Measurements from ENCODE around the gene SCART1. TPM values are rescaled to one million over a fixed set of nuclear protein-coding genes. Genes with fewer than 3 reads are reported as not detected.
"Not testable (repeated sequence)": the region's sequence is repeated elsewhere in the genome, so short reads cannot be mapped to it uniquely, and the experiment has no call there.

Gene SCART1
- total RNA-seq, result 10 to 100 TPM in 3 of 5 donors, 1 to 10 TPM in 2; 5.9 to 13.0 (median 12.1) TPM
- total RNA-seq (2013), result 9.2 TPM
- total RNA-seq, result 3.7 to 53.5 (median 14.0) reads per million in 29 experiments

DNA sequence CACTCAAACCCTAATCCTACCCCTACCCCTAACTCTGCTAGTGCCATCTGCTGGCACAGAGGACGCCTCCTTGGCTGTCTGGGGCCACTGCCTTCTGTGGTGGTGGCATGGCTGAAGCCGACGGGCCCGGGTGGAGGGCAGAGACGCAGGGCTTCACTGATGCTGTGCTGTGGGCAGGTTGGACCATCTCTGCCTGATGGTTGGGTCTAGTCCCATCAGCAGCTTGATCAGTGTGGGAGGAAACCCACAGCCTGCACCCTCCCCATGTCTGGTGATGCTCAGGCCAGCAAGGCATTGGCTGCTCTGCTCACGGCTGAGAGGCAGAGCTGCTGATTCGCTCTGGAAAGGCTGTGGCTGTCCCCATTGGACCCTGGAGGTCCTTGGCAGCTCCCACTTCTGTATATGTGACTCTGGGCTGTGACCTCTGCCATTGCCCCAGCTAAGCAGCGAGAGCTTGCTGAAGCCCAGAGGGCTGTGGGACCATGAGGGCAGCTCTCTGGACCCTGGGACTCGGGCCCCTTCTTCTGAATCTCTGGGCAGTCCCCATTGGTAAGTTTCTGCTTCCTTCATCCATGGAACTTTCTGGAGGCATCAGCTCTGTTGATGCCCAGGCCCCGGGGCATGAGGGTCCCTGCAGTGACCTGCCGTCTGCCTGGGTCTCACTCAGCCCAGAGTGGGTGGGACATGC lies at the start of gene SCART1:
Gene SCART1 (plus strand): TSS at position 430 of the 688 bp plus-strand sequence. CDS start 53 bp downstream, at position 483.
- peak within 1 kb of the TSS in 1 of 2 donors; percentile 22 for H3K27ac Mint-ChIP-seq
- Histone ChIP-seq H3K27me3 (replicated peaks in 1 of 2; ENCODE audit: control insufficient read depth in 2 of 2, extremely low read depth in 1 of 2, insufficient read depth in 2 of 2, low read length in 1 of 2) (no peaks in the 10 kb centered on the region), H3K36me3 (ENCODE audit: control insufficient read depth in 2 of 2, extremely low read depth in 1 of 2, insufficient read depth in 1 of 2, low read length in 1 of 2) (no peaks in the 10 kb centered on the region), H3K27ac (ENCODE audit: low read length) (no peak within 1 kb of the TSS), H3K4me1 (ENCODE audit: control insufficient read depth in 1 of 2, extremely low read depth in 1 of 2, insufficient read depth in 2 of 2, low read length in 2 of 2) (no peaks in the 10 kb centered on the region), H3K4me3 (ENCODE audit: control insufficient read depth in 1 of 2, extremely low read depth in 1 of 2, low read length in 1 of 2) (peak within 1 kb of the TSS in 1 of 2 donors; percentile 28), H3K9me3 (peaks cover under 1% of the 10 kb centered on the region)
- ChIA-PET CTCF (no interaction called here), POLR2A (no interaction called here)
- H3K27me3 Mint-ChIP-seq, result peaks cover 0 to 5% of the 10 kb centered on the region in 2 donors
- H3K36me3 Mint-ChIP-seq, result peaks cover 7% of the 10 kb centered on the region
- H3K4me1 Mint-ChIP-seq, result peaks cover 0 to 2% (median 0%) of the 10 kb centered on the region in 3 donors
- H3K9me3 Mint-ChIP-seq, result peaks cover 6 to 10% (median 6%) of the 10 kb centered on the region in 3 donors
- ATAC-seq (replicated peaks in 1 of 4) (peak; percentile 17 to 79 (median 43)), DNase-seq (peak in 5 of 35 experiments; percentile 10 to 23 (median 18))
- 82% methylated on average over 9 of the region's 11 CpGs for WGBS (ENCODE audit: insufficient coverage)
- peak within 1 kb of the TSS in 2 of 3 donors; percentile 17 to 31 for H3K4me3 Mint-ChIP-seq

GRCh38 chr10:133405272-133405671 lies 48.5 kb upstream of the SCART1 start:
- H3K4me3 ChIP-seq (ENCODE audit: control insufficient read depth in 1 of 2, extremely low read depth in 1 of 2, low read length in 1 of 2), result no peak overlapping the region
- 59% methylated on average over 2 of the region's 2 CpGs for WGBS (ENCODE audit: insufficient coverage)
- H3K4me1 ChIP-seq (ENCODE audit: control insufficient read depth in 1 of 2, extremely low read depth in 1 of 2, insufficient read depth in 2 of 2, low read length in 2 of 2), result peaks cover 0 to 12% of the 10 kb centered on the region in 2 experiments
- Mint-ChIP-seq H3K36me3 (peaks cover 70% of the 10 kb centered on the region), H3K27me3 (no peaks in the 10 kb centered on the region), H3K4me3 (no peak overlapping the region), H3K9me3 (peaks cover 0 to 7% (median 0%) of the 10 kb centered on the region in 3 donors), H3K27ac (no peak overlapping the region), H3K4me1 (peaks cover 49 to 58% (median 51%) of the 10 kb centered on the region in 3 donors)
- no peaks in the 10 kb centered on the region for H3K9me3 ChIP-seq
- H3K36me3 ChIP-seq (ENCODE audit: control insufficient read depth in 2 of 2, extremely low read depth in 1 of 2, insufficient read depth in 1 of 2, low read length in 1 of 2), result peaks cover 5 to 52% of the 10 kb centered on the region in 2 donors
- no peaks in the 10 kb centered on the region for H3K27me3 ChIP-seq (replicated peaks in 1 of 2; ENCODE audit: control insufficient read depth in 2 of 2, extremely low read depth in 1 of 2, insufficient read depth in 2 of 2, low read length in 1 of 2)
- DNase-seq (no peak), ATAC-seq (replicated peaks in 1 of 4) (no peak)
- POLR2A ChIA-PET, result no interaction called here
- CTCF ChIA-PET, result no interaction called here
- no peak overlapping the region for H3K27ac ChIP-seq (ENCODE audit: low read length)

DNA sequence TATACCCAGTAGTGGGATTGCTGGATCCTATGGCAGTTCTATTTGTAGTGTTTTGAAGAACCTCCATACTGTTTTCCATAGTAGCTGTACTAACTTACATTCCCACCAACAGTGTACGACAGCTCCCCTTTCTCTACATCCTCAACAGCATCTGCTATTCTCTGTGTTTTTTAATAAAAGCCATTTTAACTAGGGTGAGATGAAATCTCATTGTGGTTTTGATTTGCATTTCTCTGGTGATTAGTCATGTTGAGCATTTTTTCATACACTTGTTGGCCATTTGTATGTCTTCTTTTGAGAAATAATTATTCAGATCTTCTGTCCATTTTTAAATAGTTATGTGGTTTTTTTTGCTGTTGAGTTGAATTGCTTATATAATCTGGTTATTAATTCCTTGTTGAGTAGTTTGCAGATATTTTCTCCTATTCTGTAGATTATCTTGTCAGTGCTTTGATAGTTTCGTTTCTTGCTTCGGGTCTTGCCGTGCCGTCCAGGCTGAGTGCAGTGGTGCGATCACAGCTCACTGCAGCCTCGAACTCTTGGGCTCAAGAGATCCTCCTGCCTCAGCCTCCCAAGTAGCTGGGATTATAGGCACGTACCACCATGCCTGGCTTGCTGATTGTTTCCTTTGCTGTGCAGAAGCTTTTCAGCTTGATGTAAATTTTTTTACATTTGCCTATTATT lies 47.8 kb upstream of the SCART1 start:
- Histone ChIP-seq H3K4me3 (ENCODE audit: control insufficient read depth in 1 of 2, extremely low read depth in 1 of 2, low read length in 1 of 2) (no peak overlapping the region), H3K9me3 (no peaks in the 10 kb centered on the region), H3K36me3 (ENCODE audit: control insufficient read depth in 2 of 2, extremely low read depth in 1 of 2, insufficient read depth in 1 of 2, low read length in 1 of 2) (peaks cover 5 to 55% of the 10 kb centered on the region in 2 donors), H3K27me3 (replicated peaks in 1 of 2; ENCODE audit: control insufficient read depth in 2 of 2, extremely low read depth in 1 of 2, insufficient read depth in 2 of 2, low read length in 1 of 2) (no peaks in the 10 kb centered on the region), H3K27ac (ENCODE audit: low read length) (no peak overlapping the region), H3K4me1 (ENCODE audit: control insufficient read depth in 1 of 2, extremely low read depth in 1 of 2, insufficient read depth in 2 of 2, low read length in 2 of 2) (peaks cover 0 to 6% of the 10 kb centered on the region in 2 experiments)
- Mint-ChIP-seq H3K9me3 (peaks cover 3 to 8% (median 4%) of the 10 kb centered on the region in 3 donors), H3K27me3 (no peaks in the 10 kb centered on the region), H3K4me1 (peaks cover 44 to 54% (median 51%) of the 10 kb centered on the region in 3 donors), H3K27ac (peak overlapping the region in 1 of 2 donors; percentile 25), H3K36me3 (peaks cover 74% of the 10 kb centered on the region), H3K4me3 (no peak overlapping the region)
- peak in 1 of 4 experiments; percentile 23 for ATAC-seq (replicated peaks in 1 of 4)
- CTCF ChIA-PET, result interaction anchor here in 1 of 2 donors (0.7 kb wide), 1 partner anchor 72 kb away, joined by 3 read pairs; no protein-coding TSS in a partner anchor
- DNase-seq, result no peak
- 67% methylated on average over 1 of the region's 8 CpGs for WGBS (ENCODE audit: insufficient coverage)
- POLR2A ChIA-PET, result no interaction called here

DNA sequence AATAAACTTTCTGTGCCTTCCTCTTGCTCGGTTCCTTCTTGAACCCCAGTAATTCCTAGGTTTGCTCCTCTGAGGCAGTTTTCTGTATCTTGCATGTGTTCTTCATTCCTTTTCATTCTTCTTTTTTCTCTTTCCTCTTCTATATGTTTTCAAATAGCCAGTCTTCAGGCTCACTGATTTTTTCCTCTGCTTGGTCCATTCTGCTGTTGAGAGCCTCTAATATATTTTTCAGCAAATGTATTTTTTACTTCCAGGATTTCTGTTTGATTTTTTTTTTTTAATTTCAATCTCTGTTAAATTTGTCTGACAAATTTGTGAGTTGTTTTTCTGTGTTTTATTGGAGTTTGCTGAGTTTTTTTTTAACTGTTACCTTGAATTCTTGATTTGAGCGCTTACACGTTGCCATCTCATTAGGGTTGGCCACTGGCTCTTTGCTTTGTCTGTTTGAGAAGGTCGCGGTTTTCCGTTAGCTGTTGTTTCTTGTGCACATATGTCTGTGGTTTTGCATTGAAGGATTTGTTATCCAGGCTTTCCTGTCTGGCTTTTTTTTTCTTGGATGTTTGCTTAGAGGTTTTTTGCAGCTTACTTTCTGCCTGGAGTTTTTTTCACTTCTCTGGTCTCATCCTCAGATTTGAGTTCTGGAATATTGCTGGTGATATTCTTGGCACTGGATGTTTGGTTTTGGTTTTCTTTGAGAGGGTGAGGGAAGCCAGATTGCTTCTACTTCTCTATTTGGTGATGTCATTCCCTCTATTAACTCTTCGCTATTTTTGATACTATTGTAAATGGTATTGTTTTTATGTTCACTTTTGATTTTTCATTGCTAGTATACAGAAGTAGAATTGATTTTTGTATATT lies 42.0 kb upstream of the SCART1 start:
- Mint-ChIP-seq H3K9me3 (peaks cover 15 to 27% (median 21%) of the 10 kb centered on the region in 3 donors), H3K27ac (peak overlapping the region in 1 of 2 donors; percentile 50), H3K27me3 (no peaks in the 10 kb centered on the region), H3K4me1 (peaks cover 18 to 32% (median 25%) of the 10 kb centered on the region in 3 donors), H3K36me3 (peaks cover 80% of the 10 kb centered on the region), H3K4me3 (no peak overlapping the region)
- Histone ChIP-seq H3K27me3 (replicated peaks in 1 of 2; ENCODE audit: control insufficient read depth in 2 of 2, extremely low read depth in 1 of 2, insufficient read depth in 2 of 2, low read length in 1 of 2) (no peaks in the 10 kb centered on the region), H3K36me3 (ENCODE audit: control insufficient read depth in 2 of 2, extremely low read depth in 1 of 2, insufficient read depth in 1 of 2, low read length in 1 of 2) (peaks cover 0 to 46% of the 10 kb centered on the region in 2 donors), H3K4me1 (ENCODE audit: control insufficient read depth in 1 of 2, extremely low read depth in 1 of 2, insufficient read depth in 2 of 2, low read length in 2 of 2) (no peaks in the 10 kb centered on the region), H3K9me3 (peaks cover 5% of the 10 kb centered on the region), H3K27ac (ENCODE audit: low read length) (no peak overlapping the region), H3K4me3 (ENCODE audit: control insufficient read depth in 1 of 2, extremely low read depth in 1 of 2, low read length in 1 of 2) (no peak overlapping the region)
- ATAC-seq (replicated peaks in 1 of 4) (no peak), DNase-seq (no peak)
- ChIA-PET CTCF (interaction anchor here in 1 of 2 donors (0.6 kb wide), 1 partner anchor 27 kb away, joined by 3 read pairs; no protein-coding TSS in a partner anchor), POLR2A (no interaction called here)
- 100% methylated on average over 2 of the region's 7 CpGs for WGBS (ENCODE audit: insufficient coverage)

DNA sequence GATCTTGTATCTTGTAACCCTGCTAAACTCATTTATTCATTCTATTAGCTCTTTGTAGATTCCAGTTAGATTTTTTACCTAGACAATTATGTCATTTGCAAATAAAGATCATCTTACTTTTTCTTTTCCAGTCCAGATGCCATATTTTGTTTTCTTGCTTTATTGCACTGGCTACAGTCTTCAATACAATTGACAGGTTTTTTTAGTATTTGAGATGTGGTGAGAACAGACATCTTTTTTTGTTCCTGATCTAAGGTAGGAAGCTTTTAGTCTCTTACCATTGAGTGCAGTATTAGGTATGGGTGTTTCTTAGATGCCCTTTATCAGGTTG lies 41.4 kb upstream of the SCART1 start:
- H3K4me1 Mint-ChIP-seq, result peaks cover 13 to 27% (median 25%) of the 10 kb centered on the region in 3 donors
- Histone ChIP-seq H3K9me3 (peaks cover 5% of the 10 kb centered on the region), H3K36me3 (ENCODE audit: control insufficient read depth in 2 of 2, extremely low read depth in 1 of 2, insufficient read depth in 1 of 2, low read length in 1 of 2) (peaks cover 0 to 44% of the 10 kb centered on the region in 2 donors), H3K4me1 (ENCODE audit: control insufficient read depth in 1 of 2, extremely low read depth in 1 of 2, insufficient read depth in 2 of 2, low read length in 2 of 2) (no peaks in the 10 kb centered on the region), H3K27ac (ENCODE audit: low read length) (no peak overlapping the region), H3K4me3 (ENCODE audit: control insufficient read depth in 1 of 2, extremely low read depth in 1 of 2, low read length in 1 of 2) (no peak overlapping the region), H3K27me3 (replicated peaks in 1 of 2; ENCODE audit: control insufficient read depth in 2 of 2, extremely low read depth in 1 of 2, insufficient read depth in 2 of 2, low read length in 1 of 2) (no peaks in the 10 kb centered on the region)
- ATAC-seq (replicated peaks in 1 of 4) (no peak), DNase-seq (no peak)
- no peak overlapping the region for H3K27ac Mint-ChIP-seq
- no peak overlapping the region for H3K4me3 Mint-ChIP-seq
- H3K9me3 Mint-ChIP-seq, result peaks cover 15 to 27% (median 21%) of the 10 kb centered on the region in 3 donors
- H3K36me3 Mint-ChIP-seq, result peaks cover 74% of the 10 kb centered on the region
- ChIA-PET CTCF (interaction anchor here in 1 of 2 donors (0.6 kb wide), 1 partner anchor 26 kb away, joined by 3 read pairs; no protein-coding TSS in a partner anchor), POLR2A (no interaction called here)
- no peaks in the 10 kb centered on the region for H3K27me3 Mint-ChIP-seq

DNA sequence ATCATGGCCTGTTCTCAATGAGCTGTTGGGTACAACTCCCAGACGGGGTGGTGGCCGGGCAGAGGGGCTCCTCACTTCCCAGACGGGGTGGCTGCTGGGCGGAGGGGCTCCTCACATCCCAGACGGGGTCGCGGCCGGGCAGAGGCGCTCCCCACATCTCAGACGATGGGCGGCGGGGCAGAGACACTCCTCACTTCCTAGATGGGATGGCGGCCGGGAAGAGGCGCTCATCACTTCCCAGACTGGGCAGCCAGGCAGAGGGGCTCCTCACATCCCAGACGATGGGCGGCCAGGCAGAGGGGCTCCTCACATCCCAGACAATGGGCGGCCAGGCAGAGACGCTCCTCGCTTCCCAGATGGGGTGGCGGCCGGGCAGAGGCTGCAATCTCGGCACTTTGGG lies 39.3 kb upstream of the SCART1 start:
- H3K27me3 ChIP-seq (replicated peaks in 1 of 2; ENCODE audit: control insufficient read depth in 2 of 2, extremely low read depth in 1 of 2, insufficient read depth in 2 of 2, low read length in 1 of 2); CTCF ChIA-PET; H3K27ac ChIP-seq (ENCODE audit: low read length); ATAC-seq (replicated peaks in 1 of 4); H3K4me3 Mint-ChIP-seq; H3K4me3 ChIP-seq (ENCODE audit: control insufficient read depth in 1 of 2, extremely low read depth in 1 of 2, low read length in 1 of 2); H3K27ac Mint-ChIP-seq; H3K9me3 ChIP-seq; H3K4me1 ChIP-seq (ENCODE audit: control insufficient read depth in 1 of 2, extremely low read depth in 1 of 2, insufficient read depth in 2 of 2, low read length in 2 of 2); H3K27me3 Mint-ChIP-seq; POLR2A ChIA-PET; DNase-seq: not testable (repeated sequence)
- Mint-ChIP-seq H3K36me3 (peaks cover 62% of the 10 kb centered on the region), H3K4me1 (peaks cover 6 to 11% (median 7%) of the 10 kb centered on the region in 3 donors), H3K9me3 (peaks cover 8 to 27% (median 21%) of the 10 kb centered on the region in 3 donors)
- 100% methylated on average over 1 of the region's 23 CpGs for WGBS (ENCODE audit: insufficient coverage)
- peaks cover 0 to 39% of the 10 kb centered on the region in 2 donors for H3K36me3 ChIP-seq (ENCODE audit: control insufficient read depth in 2 of 2, extremely low read depth in 1 of 2, insufficient read depth in 1 of 2, low read length in 1 of 2)
